HG02763 (cell line): Measurements from ENCODE around the gene SPINK5.
"Not testable (repeated sequence)": the region's sequence is repeated elsewhere in the genome, so short reads cannot be mapped to it uniquely, and the experiment has no call there.

Experiments
- ATAC-seq: cut with Tn5 transposase; IDR thresholded peaks from one replicate; pipeline ENCODE4 v1.9.1; 2021; ENCODE audit warnings: mild to moderate bottlenecking, moderate library complexity; ENCODE audit not compliant: unreplicated experiment

Gene SPINK5, protein sequence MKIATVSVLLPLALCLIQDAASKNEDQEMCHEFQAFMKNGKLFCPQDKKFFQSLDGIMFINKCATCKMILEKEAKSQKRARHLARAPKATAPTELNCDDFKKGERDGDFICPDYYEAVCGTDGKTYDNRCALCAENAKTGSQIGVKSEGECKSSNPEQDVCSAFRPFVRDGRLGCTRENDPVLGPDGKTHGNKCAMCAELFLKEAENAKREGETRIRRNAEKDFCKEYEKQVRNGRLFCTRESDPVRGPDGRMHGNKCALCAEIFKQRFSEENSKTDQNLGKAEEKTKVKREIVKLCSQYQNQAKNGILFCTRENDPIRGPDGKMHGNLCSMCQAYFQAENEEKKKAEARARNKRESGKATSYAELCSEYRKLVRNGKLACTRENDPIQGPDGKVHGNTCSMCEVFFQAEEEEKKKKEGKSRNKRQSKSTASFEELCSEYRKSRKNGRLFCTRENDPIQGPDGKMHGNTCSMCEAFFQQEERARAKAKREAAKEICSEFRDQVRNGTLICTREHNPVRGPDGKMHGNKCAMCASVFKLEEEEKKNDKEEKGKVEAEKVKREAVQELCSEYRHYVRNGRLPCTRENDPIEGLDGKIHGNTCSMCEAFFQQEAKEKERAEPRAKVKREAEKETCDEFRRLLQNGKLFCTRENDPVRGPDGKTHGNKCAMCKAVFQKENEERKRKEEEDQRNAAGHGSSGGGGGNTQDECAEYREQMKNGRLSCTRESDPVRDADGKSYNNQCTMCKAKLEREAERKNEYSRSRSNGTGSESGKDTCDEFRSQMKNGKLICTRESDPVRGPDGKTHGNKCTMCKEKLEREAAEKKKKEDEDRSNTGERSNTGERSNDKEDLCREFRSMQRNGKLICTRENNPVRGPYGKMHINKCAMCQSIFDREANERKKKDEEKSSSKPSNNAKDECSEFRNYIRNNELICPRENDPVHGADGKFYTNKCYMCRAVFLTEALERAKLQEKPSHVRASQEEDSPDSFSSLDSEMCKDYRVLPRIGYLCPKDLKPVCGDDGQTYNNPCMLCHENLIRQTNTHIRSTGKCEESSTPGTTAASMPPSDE

DNA sequence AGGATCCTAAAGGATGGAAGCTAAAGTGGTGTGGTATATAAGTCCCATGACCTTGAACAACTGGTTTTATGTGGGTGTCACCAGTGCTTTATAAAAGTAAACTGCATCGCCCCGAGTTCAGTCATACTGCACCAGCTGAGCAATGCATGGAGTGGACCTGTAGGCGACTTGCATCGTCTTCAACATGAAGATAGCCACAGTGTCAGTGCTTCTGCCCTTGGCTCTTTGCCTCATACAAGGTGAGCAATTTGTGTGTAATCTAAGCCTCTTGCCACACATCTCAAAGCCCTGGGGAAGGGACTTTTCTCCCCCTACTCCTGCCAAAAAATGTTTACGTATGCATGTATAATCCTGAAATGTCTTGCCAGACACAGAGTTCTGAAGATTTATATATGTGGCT is at the start of gene SPINK5:
SPINK5 (plus strand) TSS at position 120 of the 400 bp plus-strand sequence; CDS start at position 185, 65 bp downstream.
- ATAC-seq = no peak

DNA sequence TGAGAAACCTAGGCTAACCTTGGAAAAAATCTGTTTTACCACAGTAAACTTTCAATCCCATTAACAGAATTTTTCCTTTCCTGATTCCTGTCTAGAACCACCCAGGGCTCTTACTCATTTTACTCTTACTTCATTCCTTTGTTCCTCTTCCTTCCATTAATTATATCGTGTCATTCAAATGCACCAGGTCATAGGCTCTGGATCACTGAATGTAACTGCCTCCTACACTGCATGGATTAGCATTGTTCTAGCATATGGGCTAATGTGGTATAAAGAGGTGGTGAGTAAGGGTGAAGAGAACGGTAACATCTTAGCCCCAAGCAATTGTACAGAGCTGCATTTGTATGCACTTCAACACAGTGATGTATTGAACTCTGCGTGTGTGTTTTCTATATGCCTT is 49.5 kb upstream of the SPINK5 start:
- no peak for ATAC-seq

DNA sequence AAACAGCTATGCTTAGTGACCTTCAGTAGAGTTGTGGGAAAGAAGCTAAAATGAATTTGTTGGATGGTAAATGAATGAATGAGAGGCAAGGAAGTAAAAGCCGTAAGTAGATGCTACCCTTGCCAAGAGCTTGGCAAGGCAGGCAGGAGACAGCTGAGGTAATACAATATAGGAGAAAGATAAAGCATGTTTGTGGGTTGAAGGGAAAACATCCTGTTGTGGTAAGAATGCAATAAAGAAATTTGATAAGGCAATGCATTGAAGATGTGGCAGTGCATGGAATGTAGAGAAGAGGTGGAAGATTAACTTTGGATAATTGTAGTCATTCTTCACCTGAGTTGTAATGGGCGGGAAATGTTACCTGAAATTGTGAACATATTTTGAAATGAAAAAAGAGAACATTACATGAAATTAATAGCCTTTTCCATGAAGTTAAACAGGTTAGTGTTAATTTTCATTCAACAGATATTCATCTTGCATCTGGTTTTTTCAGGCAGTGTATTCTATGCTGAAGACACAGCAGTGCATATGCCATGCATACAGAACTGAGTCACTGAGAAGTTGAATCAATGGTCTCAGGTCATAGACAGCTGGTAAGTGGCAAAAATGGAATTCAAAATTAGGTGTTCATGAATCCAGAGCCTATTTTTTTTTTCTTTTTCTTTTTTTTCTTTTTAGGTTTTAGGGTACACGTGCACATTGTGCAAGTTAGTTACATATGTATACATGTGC is 43.4 kb upstream of the SPINK5 start:
- ATAC-seq = no peak

DNA sequence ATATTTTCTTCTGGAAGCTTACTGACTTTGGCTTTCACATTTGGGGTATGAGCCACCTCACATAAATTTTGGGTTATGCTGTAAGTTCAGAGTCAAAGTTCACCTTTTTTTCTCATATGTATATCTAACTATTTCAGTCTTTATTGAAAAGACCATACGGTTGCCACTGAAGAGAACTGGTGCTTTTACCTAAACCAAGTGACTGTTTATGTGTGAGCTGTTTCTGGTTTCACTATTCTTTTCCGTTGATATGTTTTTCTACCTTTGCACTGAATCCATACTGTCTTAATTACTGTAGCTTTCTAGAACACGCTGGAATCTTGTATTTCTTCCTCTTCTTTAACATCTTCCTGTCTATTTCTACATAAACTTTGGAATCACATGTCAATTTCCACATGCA is 36.3 kb upstream of the SPINK5 start:
- no peak for ATAC-seq

DNA sequence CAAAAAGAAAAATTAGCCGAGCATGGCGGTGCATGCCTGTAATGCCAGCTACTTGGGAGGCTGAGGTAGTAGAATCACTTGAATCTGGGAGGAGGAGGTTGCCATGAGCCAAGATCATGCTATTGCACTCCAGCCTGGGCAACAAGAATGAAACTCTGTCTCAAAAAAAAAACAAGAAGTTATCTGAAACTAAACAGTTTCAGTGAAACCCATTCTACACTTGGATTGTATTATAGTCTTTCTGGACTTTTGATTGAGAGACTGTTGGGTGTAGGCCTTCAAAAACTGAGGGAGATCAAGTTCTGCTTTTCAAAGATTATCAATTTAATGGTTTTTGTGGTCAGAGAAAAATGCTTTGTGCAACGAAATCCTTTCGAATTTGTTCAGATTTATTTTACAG is 34.6 kb upstream of the SPINK5 start:
- no peak for ATAC-seq

DNA sequence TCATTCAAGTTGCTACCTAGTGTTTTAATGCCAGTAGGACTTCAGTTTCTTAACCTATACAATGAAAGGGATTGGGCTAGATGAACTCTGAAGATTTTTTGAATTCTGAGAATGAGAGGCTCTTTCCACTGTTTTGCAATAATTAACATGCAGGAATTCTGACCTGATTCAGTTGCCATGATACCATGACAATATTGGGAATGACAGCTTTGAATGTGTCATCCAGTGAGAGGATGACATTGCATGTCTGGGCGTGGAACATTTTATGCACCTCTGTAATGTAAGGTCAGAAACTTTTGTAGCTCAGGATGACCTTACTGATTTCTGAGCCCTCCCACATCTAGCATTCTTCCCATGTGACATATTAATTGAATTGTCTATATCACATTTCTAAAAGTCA is 30.6 kb upstream of the SPINK5 start:
- ATAC-seq = no peak

DNA sequence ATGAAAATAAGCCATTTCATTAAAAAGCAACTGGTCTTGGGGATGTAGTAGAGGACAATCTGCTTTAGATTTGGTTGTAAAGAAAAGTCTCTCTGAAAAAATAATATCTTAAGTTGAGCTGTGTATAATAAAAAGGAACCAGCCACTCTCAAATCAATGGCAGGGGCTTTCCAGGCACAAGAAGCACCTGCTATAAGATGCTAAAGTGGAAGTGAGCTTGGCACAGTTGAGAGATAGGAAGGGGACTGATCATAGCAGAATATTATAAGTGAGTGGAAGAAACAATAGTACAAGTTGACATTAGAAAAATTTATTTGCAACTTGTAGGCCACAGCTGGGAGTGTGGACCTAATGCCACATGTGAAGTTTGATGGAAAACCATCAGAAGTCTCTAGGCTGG is 28.1 kb upstream of the SPINK5 start:
- ATAC-seq = no peak

DNA sequence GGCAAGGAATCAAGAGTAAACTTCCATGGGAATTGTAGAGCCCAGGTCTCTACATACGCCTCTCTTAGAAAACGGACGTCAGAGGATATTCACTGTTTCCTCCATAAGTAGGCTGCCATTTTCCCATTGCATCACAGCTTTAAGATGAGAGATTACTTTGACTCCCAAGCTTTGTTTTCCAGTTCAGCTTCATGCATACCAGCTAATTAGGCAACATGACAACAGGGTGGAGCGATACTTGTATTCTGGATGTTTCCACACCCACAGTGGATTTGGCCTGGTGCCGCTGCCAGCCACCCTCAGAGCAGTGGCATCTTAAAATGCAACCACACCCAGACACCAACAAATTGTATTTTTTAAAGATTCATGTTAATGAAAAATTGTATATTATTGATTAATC is 20.9 kb upstream of the SPINK5 start:
- no peak for ATAC-seq

DNA sequence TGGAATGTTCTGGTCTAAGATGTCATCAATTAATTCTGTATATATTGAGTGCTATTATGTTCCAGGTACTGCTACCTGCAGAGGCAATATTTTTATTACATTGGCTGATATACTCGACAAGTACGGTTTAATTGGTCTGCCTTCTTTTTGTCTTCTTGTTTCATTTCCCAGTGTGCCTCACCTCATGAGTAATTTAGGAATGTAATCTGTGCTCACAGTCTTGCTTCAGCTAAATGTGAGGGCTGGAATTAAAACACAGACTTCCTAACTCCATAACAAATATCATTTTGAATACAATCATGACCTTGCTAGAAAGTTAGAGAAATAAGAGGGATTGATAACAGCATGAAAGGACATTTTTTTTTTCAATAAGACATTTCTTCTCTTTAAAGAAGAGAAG is 20.1 kb upstream of the SPINK5 start:
- no peak for ATAC-seq

DNA sequence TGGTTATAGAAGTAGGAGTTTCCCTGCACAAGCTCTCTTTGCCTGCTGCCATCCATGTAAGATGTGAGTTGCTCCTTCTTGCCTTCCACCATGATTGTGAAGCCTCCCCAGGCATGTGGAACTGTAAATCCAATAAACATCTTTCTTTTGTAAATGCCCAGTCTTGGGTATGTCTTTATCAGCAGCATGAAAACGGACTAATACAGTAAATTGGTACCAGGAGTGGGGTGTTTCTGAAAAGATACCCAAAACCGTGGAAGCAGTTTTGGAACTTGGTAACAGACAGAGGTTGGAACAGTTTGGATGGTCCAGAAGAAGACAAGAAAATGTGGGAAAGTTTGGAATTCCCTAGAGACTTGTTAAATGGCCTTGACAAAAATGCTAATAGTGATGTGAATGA is 8.6 kb upstream of the SPINK5 start:
- not testable (repeated sequence) for ATAC-seq

DNA sequence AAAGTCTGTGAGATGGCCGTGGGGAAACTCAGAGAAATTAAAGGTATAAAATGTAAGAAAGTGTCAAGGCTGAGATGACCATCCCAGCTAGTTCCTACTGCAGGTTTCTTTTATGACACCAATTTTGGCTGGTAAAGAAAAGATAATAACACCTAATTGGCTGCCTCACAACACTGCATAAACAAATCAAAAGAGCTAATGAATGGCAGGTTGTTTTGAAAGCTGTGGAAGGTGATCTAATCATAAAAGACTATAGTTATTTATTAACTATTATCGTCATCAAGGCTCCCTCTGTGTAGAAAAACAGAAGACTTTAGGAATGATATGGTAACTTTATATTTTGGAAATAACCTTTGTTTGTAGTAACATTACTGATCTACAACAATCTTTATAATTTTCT is 3.5 kb upstream of the SPINK5 start:
- ATAC-seq = no peak

DNA sequence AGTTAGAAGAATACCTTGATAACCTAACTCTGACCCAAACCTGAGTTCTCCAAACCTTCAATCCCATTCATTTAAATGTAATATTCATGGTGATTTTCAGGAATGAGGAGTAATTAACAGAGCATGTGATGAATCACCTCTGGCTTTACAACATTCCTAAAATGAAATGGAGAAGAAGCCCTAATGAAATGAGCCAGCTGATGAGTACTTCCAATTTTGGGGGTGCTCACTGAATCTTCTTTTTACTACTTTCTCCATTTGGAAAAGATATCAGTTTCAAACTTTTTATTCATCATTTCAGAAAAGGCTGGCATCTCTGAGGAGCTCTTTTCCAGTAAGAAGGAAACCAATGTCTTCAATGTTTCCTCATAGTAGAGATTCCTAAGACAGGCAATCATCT is 2.9 kb upstream of the SPINK5 start:
- no peak for ATAC-seq

DNA sequence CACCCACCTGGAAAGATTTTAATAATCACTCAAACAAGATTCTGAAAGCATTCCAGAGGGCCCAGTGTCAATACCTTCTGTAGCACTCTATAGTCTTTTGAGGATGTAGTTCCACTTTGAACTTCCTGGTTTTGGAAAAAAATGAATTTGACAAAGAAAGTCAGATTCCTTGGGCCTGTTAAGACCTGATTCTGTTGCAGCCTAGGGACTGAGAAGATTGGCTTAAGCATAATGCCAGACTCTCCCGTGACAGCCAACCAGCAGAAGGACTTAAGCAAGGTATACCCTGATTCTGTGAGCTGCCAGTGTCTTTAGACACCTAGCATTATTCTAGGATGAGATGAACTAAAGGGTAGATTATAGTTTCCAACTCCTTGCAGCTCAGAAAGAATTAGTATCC is 6.8 kb downstream of the SPINK5 start:
- no peak for ATAC-seq

DNA sequence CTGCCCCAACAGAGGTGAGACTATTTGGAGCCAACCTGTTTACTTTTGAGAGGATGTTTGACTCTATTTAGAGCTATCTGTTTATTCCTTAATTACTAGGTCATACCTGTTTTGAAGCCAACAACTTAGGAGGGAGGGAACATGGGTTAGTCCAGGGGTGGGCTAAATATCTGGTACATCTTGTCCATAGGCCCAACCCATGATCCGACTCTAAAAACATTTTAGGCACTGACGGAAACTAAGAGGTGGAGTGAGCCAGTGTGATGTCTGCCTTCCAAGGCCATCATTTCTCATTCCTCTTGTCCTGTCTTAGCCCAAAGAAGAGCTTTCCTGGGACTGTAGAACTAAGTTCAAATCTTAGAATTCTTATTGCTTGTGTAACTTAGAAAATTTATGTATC is 8.4 kb downstream of the SPINK5 start:
- no peak for ATAC-seq

DNA sequence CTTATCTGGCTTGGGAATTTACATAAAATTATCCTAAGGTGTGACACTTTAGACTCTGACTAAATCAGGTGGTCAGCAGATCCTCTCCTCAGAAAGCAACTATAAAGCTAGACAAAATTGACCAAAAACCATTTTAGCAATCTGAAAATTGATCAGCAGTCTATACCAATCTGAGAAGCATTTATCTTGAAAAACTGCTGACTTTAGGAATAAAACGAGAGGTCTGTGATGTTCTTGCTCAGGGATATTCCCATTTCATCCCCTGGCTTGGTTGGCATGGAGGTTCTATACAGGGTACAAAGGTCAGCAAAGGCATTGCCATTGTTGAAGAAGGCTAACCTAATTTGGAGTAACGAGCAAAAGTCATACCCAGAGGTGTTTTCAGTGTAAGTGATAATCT is 11.7 kb downstream of the SPINK5 start:
- ATAC-seq = no peak

DNA sequence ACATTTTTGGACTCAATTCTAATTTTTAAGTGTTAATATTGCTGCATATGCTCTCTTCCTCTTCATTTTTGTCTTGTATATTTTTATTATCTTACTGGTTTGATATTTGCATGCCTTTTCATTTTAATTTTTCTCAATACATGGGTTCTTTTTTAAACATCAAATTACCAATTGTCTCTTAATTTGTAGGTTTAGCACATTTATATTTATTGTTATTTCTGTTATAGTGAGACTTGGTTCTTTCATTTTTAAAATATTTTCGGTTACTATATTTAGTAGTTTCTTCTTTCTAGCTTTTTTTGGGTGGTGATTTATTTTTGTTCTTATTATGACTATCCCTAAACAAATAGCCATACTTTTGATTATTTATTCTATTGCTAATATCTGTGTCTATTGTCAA is 19.4 kb downstream of the SPINK5 start:
- no peak for ATAC-seq

DNA sequence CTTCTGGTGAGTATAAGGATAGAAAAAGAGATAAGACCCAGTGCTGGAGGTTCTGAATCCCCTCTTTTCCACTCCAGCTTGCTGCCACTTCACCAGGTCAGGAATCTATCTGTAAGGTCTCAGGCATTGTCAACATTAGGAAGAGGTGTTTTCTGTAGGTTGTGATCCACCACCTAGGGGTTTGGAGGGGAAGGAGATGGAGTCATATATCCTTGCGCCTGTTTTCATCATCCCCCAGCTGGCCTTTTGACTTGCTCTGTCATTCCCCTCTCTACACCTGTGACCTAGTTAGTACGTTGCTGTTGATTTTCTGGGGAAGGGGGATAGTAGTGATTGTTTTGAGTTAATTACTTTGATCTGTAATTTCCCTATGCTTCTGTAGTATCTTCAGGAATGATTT is 20.5 kb downstream of the SPINK5 start:
- ATAC-seq = no peak

DNA sequence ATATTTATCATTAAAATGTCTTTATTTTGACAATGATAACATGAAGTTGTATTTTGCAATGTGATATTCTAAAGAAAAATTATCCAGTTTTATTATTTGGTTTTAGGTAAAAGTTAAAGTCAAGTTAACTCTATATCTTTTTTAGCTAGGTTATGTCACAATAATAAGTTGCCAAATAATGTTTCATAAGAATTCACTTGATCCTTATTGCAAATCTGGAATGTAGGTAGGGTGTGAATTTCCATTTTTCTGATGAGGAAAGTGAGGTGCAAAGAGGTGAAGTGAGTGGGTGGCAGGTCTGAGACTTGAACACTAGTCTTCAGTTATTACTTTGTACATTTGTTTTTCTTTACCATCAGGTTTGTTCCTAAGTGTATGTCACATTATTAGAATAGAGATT is 21.5 kb downstream of the SPINK5 start:
- no peak for ATAC-seq

DNA sequence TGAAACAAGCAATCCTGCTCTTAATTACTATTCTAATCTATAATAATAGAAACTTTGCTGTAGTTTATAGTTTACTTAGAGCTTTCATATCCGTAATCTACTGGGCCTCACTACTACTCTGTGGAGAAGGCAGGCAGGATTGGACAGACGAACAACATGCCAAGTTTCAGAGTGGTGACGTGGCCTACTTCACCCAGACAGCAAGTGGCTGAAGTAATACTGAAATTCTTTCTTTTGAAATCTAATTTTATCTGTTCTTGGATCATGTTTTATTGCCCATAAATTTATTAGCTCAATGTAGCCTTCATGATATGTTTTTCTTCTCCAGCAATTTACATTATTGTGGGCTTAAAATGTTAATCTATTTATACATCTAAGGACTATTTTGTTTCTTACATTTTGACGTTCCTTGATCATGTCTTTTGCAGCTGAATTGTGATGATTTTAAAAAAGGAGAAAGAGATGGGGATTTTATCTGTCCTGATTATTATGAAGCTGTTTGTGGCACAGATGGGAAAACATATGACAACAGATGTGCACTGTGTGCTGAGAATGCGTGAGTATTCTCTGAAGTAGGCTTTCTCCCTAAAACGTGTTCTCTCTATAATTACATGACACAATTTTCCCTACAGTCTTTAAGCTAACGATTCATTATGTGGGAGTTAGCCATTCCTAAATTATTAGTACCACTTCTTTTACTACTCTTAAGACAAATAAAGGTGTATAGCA is 22.4 kb downstream of the SPINK5 start:
- no peak for ATAC-seq

DNA sequence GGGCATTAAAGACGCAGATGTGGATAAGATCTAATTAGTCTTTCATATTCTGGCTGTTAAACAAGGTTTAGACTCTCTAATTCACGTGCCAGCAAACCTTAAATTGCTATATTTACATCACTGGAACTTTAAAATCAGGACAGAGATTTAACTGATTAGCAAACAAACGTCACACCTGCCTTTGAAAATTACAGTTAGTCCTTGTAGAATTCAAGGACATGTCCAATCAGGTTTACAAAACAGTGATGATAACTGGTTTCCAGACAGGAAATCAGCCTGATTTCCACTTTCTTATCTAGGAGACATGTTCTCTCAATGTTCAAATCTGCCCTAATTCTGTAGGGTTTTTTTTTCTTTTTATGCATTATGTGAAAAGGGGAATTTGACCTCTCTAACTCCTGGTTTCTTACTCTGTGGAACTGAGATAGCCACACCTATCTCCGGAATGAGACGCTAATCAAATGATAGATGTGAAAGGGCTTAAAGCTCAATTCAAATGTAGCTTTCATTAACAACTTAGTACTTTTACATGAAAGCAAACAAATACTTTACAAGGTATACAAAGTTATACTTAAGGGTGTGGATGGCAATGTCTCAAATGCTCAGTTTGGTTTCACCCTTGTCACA is 26.5 kb downstream of the SPINK5 start:
- no peak for ATAC-seq
